ENCODE results near the gene CSRP3. TPM values are rescaled to one million over a fixed set of nuclear protein-coding genes. Genes with fewer than 3 reads are reported as not detected.

The CSRP3 gene
- polyA plus RNA-seq (2011; rRNA removed) = not detected in 2 replicates
- polyA plus RNA-seq (2012; cell fraction: cytosol; rRNA removed) = not detected in 2 replicates
- polyA plus RNA-seq (2012; cell fraction: nucleus; rRNA removed) = not detected in 2 replicates
- polyA plus RNA-seq (2017; fragmentation: RNase III; extraction: RNeasy Plus Mini Kit Qiagen cat#74134 plus additional on column Dnase treatment) = not detected in 3 replicates
- not detected in 2 replicates for polyA minus RNA-seq (2011; rRNA and poly(A)+ RNA removed)

DNA sequence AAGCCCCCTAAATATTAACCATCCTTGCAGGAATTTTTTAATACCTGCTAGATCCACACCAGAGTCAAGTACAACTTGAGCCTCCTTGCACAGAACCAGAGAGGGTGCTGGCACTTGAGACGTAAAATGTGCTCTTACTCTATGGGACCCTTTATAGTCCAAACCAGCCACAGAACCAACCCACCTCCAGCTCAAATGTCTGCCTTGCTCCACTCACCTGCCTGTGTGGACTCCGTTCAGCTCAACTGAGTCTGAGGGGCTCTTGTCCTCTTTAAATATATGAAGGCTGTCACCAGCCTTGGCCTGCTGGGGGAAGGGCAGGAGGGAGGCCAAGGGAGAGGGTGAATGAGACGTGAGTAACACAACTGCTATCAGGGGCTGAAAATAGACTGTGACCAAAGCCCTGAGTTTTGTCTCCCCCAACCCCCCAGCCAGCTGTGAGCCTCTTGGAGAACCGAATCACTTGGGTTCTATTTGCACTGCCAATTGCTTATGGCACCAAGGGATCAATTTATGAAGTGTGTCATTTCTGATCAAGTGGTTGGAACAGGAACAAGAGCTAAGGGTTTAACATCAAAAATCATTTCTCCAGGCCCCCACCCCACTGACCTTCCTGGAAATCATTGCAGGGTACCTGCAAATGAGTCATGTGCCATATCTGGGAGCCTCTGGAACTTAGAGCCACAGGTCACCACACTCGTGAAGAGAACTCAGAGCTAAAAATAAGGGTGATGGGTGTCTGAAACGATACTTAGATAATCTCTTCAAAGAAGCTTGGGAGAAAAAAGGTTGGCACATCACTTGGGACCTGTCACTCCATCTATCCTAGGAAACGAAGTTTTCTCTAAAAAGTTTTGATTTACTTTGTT lies at the start of gene CSRP3:
Gene CSRP3, minus strand, starts transcription at position 247 of the 869 bp plus-strand sequence. CDS start 9,535 bp downstream, outside the sequence.
- FAIRE-seq = no peak
- no peak for ATAC-seq
- ChIA-PET CTCF (interaction anchor here (0.7 to 2.2 kb wide), 3 partner anchors 30 to 130 kb away, joined by 3 to 6 read pairs (median 4); no protein-coding TSS in a partner anchor), POLR2A (no interaction called here)
- Histone ChIP-seq H3K4me2 (no peak within 1 kb of the TSS), H3K4me3 (no peak within 1 kb of the TSS), H3K27ac (no peak within 1 kb of the TSS), H3K9me3 (no peaks in the 10 kb centered on the region), H3K4me1 (no peaks in the 10 kb centered on the region)
- no peak for DNase-seq (ENCODE audit: low read depth in 1 of 2, low spot score in 1 of 2)
- WGBS (ENCODE audit: missing lambda C conversion rate) = 30% methylated on average over 7 of the region's 7 CpGs
- TF ChIP-seq NFE2L2 (conservative IDR thresholded peaks at IDR 0.05; ENCODE audit: low read length) = no peak
- TF ChIP-seq PHF8 (IDR thresholded peaks at IDR 0.05; ENCODE audit: borderline replicate concordance, low read depth) = no peak
- no peak for TF ChIP-seq JUN (IDR thresholded peaks at IDR 0.05)
- no peak for TF ChIP-seq TFCP2L1 (CRISPR knock-in tag; IDR thresholded peaks at IDR 0.05)
- TF ChIP-seq, protein P1, sequence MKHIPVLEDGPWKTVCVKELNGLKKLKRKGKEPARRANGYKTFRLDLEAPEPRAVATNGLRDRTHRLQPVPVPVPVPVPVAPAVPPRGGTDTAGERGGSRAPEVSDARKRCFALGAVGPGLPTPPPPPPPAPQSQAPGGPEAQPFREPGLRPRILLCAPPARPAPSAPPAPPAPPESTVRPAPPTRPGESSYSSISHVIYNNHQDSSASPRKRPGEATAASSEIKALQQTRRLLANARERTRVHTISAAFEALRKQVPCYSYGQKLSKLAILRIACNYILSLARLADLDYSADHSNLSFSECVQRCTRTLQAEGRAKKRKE (CRISPR knock-in tag; IDR thresholded peaks at IDR 0.05; ENCODE audit: low read depth) = no peak
- no peak for TF ChIP-seq HDAC2 (IDR thresholded peaks at IDR 0.05)
- TF ChIP-seq SMC3 (IDR thresholded peaks at IDR 0.05) = no peak
- TF ChIP-seq TP53 (CRISPR knock-in tag; IDR thresholded peaks at IDR 0.05) = no peak
- no peak for TF ChIP-seq RCOR1 (IDR thresholded peaks at IDR 0.05; ENCODE audit: low read depth, low read length)
- TF ChIP-seq, protein P2, sequence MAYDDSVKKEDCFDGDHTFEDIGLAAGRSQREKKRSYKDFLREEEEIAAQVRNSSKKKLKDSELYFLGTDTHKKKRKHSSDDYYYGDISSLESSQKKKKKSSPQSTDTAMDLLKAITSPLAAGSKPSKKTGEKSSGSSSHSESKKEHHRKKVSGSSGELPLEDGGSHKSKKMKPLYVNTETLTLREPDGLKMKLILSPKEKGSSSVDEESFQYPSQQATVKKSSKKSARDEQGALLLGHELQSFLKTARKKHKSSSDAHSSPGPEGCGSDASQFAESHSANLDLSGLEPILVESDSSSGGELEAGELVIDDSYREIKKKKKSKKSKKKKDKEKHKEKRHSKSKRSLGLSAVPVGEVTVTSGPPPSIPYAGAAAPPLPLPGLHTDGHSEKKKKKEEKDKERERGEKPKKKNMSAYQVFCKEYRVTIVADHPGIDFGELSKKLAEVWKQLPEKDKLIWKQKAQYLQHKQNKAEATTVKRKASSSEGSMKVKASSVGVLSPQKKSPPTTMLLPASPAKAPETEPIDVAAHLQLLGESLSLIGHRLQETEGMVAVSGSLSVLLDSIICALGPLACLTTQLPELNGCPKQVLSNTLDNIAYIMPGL (CRISPR knock-in tag; IDR thresholded peaks at IDR 0.05; ENCODE audit: borderline replicate concordance) = no peak
- TF ChIP-seq CBX8 (IDR thresholded peaks at IDR 0.05) = no peak
- no peak for TF ChIP-seq EHMT2 (IDR thresholded peaks at IDR 0.05; ENCODE audit: low read depth)
- TF ChIP-seq POLR2AphosphoS2 (conservative IDR thresholded peaks at IDR 0.05; ENCODE audit: low read length) = no peak
- no peak for TF ChIP-seq JUNB (IDR thresholded peaks at IDR 0.05)
- TF ChIP-seq, protein P3, sequence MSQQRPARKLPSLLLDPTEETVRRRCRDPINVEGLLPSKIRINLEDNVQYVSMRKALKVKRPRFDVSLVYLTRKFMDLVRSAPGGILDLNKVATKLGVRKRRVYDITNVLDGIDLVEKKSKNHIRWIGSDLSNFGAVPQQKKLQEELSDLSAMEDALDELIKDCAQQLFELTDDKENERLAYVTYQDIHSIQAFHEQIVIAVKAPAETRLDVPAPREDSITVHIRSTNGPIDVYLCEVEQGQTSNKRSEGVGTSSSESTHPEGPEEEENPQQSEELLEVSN (IDR thresholded peaks at IDR 0.05; ENCODE audit: borderline replicate concordance, low read depth) = no peak
- TF ChIP-seq RNF2 (IDR thresholded peaks at IDR 0.05; ENCODE audit: borderline replicate concordance, low read depth) = no peak
- TF ChIP-seq, protein P4, sequence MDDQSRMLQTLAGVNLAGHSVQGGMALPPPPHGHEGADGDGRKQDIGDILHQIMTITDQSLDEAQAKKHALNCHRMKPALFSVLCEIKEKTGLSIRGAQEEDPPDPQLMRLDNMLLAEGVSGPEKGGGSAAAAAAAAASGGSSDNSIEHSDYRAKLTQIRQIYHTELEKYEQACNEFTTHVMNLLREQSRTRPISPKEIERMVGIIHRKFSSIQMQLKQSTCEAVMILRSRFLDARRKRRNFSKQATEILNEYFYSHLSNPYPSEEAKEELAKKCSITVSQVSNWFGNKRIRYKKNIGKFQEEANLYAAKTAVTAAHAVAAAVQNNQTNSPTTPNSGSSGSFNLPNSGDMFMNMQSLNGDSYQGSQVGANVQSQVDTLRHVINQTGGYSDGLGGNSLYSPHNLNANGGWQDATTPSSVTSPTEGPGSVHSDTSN (IDR thresholded peaks at IDR 0.05) = no peak
- TF ChIP-seq MYC (IDR thresholded peaks at IDR 0.05; ENCODE audit: borderline replicate concordance, low read length) = no peak

DNA sequence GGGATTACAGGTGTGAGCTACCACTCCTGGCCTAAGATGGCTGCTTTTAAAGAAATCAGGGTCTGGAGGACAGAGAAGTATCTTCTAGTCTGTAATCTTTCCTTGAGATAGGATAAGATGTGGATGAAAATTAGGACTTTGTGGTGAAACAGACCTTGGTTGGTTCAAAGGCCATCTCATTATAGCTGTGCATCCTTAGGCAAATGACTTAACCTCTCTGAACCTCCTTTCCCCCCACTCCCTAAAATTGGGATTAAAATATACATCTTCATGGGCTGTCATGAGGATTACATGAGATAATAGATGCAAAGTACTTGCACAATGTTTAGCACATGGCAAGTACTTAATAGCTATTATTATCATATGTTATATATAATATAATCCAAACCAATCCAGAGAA lies 49.8 kb upstream of the CSRP3 start:
- ATAC-seq (no peak), DNase-seq (ENCODE audit: low read depth in 1 of 2, low spot score in 1 of 2) (no peak), FAIRE-seq (no peak)
- Histone ChIP-seq H3K4me2 (no peak overlapping the region), H3K4me3 (no peak overlapping the region), H3K4me1 (no peaks in the 10 kb centered on the region), H3K9me3 (peaks cover 9% of the 10 kb centered on the region; the same call in 1 of the 3 replicates), H3K27ac (no peak overlapping the region)
- ChIA-PET POLR2A (no interaction called here), CTCF (interaction anchor here (1.1 to 2.6 kb wide), 5 partner anchors 8 to 302 kb away, joined by 4 to 10 read pairs (median 8); no protein-coding TSS in a partner anchor)
- TF ChIP-seq KDM5A (IDR thresholded peaks at IDR 0.05) (no peak), ZFP36 (IDR thresholded peaks at IDR 0.05; ENCODE audit: borderline replicate concordance, partially characterized antibody) (peak; percentile 47)
